AG20443 (cell line): ENCODE results near the gene KCNMA1.
"Not testable (repeated sequence)": the region's sequence is repeated elsewhere in the genome, so short reads cannot be mapped to it uniquely, and the experiment has no call there.

Source experiments
- DNase-seq: peaks from one replicate; pipeline ENCODE4 v3.0.0; 2012; ENCODE audit warnings: low spot score, mixed read lengths

KCNMA1 gene

GRCh38 chr10:77531441-77532001, 106.1 kb downstream of the KCNMA1 start:
- DNase-seq: peak; percentile 89

- DNase-seq: no peak
Observed at GRCh38 chr10:77530011-77530410, 107.6 kb downstream of the KCNMA1 start.

DNA sequence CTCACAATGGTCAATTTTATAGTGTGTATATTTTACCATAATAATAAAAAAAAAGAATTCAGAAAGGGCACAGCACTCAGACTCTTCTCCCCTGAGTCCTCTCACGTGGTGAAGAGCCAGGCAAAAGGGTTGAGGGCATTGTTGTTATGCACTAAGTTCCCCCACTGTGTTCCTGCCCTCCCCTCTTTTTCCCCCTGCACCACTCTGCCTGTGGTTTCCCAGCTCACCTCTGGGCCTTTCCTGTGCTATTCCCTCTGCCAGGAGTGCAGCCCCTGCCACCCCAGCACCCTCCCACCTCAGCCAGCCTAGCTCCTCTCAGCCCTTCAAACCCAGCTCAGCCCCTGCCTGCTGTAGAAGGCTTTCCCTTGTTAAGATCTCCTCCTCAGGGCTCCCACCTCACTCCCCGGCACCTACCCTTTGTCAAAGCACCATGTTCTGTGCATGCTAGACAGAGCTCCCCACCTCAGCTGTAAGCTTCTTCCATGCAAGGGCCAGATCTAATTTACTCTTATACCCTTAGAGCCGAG, 108.5 kb downstream of the KCNMA1 start:
- DNase-seq: no peak

DNA sequence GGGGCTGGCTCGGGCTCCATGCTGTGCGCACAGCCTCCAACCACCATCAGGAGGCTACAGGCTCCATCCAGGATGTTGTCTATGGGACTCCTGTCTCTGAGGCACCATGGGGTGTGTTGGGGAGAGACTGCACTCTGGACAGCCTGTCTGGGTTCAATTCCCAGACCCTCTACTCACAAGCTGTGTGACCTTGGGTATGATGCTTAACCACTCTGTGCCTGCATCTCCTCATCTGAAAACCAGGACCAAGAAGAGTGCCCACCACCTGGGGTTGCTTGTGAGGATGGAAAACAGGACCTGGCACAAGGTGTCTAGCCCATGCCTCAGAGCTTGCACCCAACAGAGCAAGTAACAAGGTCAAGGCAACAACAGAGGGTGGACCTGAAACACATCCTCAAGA, 109.8 kb downstream of the KCNMA1 start:
- no peak for DNase-seq

DNA sequence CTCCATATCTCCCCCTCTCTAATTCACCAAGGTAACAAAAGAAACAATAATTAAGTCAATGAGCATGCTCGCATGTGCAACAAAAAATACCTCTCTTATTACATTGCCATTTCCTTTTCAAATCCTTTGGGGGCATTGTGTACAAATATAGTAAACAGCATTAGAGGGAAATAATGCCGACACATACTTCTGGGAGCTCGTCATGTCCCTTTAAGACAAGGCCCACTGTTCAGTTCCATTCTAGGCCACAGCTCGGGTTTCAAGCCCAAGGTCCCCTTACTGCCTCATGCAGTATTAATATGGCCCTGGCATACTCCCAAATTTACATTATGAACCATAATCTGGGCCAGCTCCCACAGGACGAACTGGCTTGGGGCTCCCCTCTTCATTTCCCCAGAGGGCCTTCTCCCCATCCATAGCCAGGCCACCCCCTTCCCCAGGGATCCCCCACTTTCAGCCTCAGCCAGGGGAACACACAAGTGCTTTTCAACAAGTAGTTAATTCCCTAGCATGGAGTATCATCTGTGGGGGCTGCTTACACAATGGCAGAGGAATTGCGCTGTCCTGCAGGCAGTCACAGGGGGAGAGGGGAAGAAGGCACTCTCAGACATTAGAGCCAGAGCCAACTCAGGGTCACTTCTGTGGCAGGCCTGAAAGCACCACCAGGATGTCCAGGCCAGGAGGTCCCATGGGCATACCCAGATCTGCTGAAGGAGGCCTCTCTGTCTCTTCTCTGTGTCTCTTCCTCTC, 110.6 kb downstream of the KCNMA1 start:
- DNase-seq: no peak

DNA sequence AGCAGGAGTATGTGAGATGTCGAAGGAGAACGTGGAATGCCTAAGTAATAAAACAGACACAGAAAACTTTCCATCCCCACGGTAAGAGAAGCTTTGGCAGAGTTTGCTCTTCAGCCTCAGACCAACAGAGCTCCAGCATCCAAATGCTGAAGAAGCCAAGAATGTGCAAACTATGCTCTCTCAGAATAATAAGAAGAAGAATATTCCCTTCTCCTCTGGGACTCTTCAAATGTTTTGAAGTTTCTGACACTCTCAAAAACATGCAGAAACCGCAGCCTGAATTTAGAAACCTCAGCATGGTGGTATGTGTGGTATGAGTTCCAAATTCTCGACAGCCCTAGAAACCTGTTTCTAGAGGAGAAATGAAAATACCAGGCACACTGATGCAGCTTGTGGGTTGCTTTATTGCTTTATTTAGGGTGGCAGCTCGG, 113.3 kb downstream of the KCNMA1 start:
- DNase-seq: peak; percentile 84

- no peak for DNase-seq
Observed at GRCh38 chr10:77522268-77522809, 115.3 kb downstream of the KCNMA1 start.

DNA sequence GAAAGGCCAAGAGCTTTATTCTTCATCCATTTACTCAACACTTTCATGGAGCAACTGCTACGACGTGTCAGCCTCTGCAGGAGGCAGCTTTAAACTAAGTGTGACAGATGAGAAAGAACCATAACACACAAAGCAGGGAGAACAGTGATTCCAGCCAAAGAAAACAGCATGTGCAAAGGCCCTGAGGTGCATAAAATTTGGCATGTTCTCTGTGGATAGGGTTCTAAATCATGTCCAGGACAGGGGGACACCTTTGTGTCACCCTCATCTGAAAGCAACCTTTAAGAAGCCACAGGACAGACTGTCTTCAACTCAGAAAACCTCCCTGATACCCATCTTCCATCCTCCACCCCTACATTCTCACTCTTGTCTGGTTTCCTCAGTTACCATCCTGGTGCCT, 116.6 kb downstream of the KCNMA1 start:
- no peak for DNase-seq

- DNase-seq: no peak
Observed at GRCh38 chr10:77520290-77520689, 117.3 kb downstream of the KCNMA1 start.

- not testable (repeated sequence) for DNase-seq
Observed at GRCh38 chr10:77519791-77520190, 117.8 kb downstream of the KCNMA1 start.

DNA sequence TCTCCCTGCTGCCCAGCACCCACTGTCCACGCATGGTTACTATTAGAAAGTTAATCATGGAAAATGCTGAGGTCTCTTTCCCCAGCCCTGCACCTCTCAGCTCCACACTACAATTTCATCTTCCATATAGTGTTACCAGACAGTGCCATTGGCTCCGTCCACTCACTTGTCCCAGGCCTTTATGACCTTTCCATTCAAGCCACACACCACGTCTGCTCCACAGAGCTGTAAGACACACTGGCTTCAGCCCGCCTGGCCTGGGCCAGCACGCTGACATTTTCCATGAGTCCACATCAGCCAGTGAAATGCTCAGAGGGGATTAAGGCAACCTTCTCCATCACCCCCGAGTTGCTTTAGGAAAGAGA, 118.7 kb downstream of the KCNMA1 start:
- no peak for DNase-seq

GRCh38 chr10:77518241-77518909, 119.2 kb downstream of the KCNMA1 start:
- no peak for DNase-seq

DNA sequence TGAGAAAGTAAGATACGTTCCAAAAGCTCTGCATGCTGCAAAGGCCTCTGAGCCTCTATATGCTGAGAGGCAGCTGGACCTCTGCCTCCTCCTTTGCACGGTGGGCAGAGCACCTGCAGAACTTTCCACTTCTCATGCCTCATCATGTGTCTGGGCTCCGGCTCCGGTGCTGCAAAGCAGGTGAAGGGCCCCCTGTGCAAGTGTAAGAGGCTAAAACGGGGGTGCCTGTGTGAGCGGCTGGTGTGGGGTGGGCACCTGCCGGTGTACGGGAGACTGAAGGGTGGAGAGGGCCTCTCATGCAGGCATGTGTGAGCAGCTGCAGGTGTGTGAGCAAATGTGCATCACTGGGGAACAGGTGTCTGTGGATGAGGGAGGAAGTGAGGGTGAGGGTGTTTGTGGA, 121.0 kb downstream of the KCNMA1 start:
- DNase-seq: no peak

DNA sequence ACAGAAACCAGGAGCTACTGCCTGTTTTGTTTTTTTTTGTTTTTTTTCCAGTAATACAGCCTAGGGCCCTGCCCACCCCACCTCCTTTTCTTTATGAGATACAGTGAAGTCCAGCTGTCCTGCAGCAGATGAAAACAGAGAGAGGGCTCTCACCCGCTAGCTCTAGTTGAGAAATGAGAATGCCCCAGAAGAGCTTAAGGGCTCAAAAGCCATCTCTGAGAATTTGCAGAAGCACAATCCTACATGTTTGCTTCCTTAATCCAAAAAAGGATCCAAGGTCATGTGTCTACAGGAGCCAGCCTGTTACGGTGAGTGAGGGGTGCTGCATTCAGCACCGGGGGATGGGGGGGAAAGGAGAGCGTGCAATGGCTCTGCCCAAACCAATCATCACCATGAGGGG, 122.7 kb downstream of the KCNMA1 start:
- no peak for DNase-seq

GRCh38 chr10:77513781-77514331, 123.8 kb downstream of the KCNMA1 start:
- peak; percentile 91 for DNase-seq

DNA sequence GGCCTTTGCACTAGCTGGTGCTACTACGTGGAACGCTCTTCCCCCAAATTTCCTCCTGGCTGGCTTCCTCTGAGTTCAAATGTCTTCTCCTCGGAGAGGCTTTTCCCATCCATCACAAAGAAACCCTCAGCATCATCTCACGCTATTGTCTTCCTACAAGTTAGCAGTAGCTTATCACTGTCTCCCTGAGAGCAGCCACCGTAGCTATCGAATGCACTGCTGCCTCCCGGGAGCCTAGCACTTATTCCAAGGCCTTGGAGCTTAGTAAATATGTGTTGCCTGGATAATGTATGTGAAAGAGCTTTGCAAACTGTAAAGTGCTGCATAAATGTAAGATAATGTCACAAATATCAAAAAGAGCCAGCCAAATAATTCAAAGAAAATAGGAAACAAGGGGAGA, 124.4 kb downstream of the KCNMA1 start:
- DNase-seq: no peak

DNA sequence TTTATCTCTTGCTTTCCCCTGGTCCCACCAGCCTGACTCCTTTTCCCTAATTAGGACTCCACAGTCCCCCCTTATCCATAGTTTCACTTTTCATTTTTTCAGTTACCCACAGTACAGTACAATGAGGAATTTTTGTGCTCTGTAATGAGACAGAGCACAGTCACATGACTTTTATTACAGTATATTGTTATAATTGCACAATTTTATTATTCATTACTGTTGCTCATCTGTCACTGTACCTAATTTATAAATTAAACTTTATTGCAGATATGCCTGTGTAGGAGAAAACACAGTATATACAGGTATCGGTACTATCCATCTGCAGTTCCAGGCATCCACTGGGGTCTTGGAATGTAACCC, 125.4 kb downstream of the KCNMA1 start:
- no peak for DNase-seq

DNA sequence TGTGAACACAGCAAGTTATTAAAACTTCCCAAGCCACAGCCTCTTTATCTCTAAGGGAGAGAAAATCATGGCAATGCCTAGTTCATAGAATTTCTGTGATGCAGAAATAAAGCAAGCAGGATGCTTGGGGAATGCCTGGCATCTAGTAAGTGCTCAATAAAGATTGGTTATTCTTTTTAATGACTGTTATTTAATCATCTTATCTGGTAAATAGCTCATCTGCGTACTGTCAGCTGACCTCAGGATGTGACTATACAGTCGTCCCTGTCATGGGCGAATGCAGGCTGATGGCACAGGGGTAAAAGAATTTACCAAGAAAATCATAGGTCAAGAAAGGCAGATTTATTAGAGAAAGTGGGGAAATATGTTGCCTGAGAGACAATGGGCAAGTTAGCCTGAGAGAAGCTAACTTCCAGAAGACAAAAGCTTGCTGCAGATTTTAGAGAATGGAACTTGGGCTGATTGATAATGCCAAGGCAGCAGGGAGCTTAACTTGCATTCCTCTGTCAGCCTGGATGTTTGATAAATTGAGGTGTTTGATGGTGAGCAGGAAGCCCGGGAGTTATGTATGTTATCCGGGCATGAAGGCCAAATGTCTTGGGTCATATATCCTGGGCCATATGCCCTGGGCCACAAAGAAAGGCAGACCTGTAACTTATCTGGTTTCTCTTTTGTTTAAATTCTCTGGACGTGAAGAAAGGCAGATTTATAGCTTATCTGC, 126.0 kb downstream of the KCNMA1 start:
- DNase-seq: no peak

DNA sequence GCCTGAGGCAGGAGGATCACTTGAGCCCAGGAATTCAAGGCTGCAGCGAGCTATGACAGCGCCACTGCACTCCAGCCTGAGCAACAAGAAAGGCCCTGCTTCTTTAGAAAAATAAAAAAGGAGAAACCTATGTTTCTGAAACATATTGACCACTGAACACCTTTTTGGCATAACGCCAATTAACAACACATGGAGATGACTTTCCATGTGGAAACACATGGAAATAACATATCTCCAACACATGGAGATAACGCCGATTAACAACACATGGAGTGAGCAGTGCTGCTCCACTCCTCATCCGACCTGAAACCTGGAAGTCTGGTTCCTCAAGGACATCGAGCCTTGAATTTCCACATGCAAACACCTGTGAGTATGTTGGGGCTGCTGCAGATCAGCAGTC, 126.9 kb downstream of the KCNMA1 start:
- DNase-seq: no peak

GRCh38 chr10:77510294-77510693, 127.3 kb downstream of the KCNMA1 start:
- no peak for DNase-seq

DNA sequence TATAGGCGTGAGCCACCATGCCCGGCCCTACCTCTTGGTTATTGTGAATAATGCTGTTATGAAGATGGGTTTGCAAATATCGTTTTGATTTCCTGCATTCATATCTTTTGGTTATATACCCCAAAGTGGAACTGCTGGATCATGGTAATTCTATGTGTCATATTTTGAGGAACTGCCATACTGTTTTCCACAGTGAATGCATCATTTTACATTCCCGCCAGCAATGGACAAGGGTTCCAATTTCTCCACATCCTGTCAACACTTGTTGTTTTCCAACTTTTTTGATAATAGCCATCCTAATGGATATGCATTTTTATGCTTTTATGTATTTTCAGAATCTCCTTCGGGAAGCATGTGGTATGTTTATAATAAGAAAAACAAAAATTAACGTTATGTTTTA, 128.2 kb downstream of the KCNMA1 start:
- DNase-seq: no peak

- no peak for DNase-seq
Observed at GRCh38 chr10:77507291-77507880, 130.2 kb downstream of the KCNMA1 start.
